PFSK-1 (cell line): ENCODE data around the gene USH1G.

Experiments
- FOXP2 ChIP-seq: optimal IDR thresholded peaks from 2 replicates; pipeline ENCODE3; 2011; ENCODE audit warnings: borderline replicate concordance, control low read depth, inconsistent platforms; ENCODE audit not compliant: insufficient read depth; ENCODE audit errors: extremely low read length, extremely low read depth
- POLR2AphosphoS5 ChIP-seq: IDR thresholded peaks from 2 replicates; pipeline ENCODE4 v1.6.1; 2012; ENCODE audit warnings: low read depth, mild to moderate bottlenecking, control low read depth, low read length, moderate library complexity

GRCh38 chr17:74868251-74868907, 54.7 kb downstream of the USH1G start:
- no peak for TF ChIP-seq POLR2AphosphoS5
- no peak for TF ChIP-seq FOXP2
